Measurements from ENCODE around the gene SPANXB1.
"Not testable (repeated sequence)": the region's sequence is repeated elsewhere in the genome, so short reads cannot be mapped to it uniquely, and the experiment has no call there.

GRCh38 chrX:141002568-141002967 is at the start of gene SPANXB1:
- not testable (repeated sequence) for TF ChIP-seq CTCF (IDR thresholded peaks at IDR 0.05; ENCODE audit: low read depth, low read length, poor library complexity, severe bottlenecking); EZH2phosphoT487 (IDR thresholded peaks at IDR 0.05; ENCODE audit: borderline replicate concordance, low read length)
